Raji (cell line): Measurements from ENCODE around the gene EXOG.

Experiments used
- POLR2A ChIP-seq: IDR thresholded peaks from 2 replicates; pipeline ENCODE4 v1.6.1; 2011; ENCODE audit warnings: low read depth, low read length, control low read depth; ENCODE audit not compliant: insufficient read depth

EXOG gene

GRCh38 chr3:38482951-38483350 is 13.2 kb upstream of the EXOG start:
- no peak for TF ChIP-seq POLR2A

- no peak for TF ChIP-seq POLR2A
Measured at GRCh38 chr3:38487323-38487722, 8.8 kb upstream of the EXOG start.

DNA sequence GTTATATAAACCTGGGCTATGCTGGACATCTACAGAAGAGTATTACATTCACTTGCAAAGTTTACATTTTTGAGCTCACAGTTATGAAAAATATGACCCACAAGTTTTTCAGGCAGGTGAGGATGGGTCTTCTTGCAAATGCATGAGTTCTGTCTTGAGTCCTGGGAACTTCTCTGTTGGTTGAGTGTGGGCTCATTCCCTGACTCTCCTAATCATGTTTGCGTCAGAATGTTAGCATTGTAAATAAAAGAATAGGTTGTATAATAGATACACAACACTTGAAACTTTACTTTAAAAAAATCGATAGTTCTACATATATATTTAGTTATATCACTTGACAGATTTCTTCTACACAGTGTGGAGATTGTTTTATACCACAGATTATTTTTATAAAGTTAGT is 7.2 kb upstream of the EXOG start:
- no peak for TF ChIP-seq POLR2A

- no peak for TF ChIP-seq POLR2A
Measured at GRCh38 chr3:38489766-38490165, 6.4 kb upstream of the EXOG start.

DNA sequence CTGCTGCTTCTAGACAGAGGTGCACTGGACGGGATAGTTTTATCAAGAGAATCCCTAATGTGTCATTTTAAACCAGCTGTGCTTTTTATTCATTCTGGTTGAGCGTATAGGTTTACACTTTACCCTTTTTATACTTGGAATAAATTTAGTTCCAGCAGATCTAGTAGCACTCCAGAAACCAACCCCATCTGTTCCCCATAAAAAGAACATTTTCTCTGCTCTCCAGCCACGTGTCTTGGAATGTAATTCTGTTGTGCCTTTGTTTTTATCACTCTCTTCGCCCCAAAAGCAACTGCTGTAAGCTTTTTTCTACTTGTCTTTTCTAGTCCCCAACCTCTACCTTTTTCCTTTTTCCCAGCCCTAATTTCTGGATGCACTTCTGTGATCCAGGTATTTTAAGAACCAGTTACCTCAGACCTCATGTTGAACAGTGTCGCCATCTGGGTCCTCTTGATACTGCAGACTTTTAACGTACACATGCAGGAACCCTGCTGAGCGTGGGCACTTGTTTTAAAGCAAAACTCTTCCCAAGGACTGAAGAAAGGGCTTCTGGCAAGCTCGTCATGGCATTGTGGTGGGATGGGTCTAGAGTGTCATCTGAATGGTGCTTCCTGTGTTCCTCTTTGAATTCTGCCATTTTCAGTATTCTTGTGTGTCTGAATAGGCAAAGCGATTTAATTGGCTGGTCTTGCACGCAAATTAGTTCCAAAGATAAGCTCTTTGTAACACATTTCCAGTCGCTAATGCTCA is 5.7 kb upstream of the EXOG start:
- no peak for TF ChIP-seq POLR2A

- no peak for TF ChIP-seq POLR2A
Measured at GRCh38 chr3:38491215-38491614, 4.9 kb upstream of the EXOG start.

GRCh38 chr3:38493031-38493430 is 3.1 kb upstream of the EXOG start:
- TF ChIP-seq POLR2A = no peak

DNA sequence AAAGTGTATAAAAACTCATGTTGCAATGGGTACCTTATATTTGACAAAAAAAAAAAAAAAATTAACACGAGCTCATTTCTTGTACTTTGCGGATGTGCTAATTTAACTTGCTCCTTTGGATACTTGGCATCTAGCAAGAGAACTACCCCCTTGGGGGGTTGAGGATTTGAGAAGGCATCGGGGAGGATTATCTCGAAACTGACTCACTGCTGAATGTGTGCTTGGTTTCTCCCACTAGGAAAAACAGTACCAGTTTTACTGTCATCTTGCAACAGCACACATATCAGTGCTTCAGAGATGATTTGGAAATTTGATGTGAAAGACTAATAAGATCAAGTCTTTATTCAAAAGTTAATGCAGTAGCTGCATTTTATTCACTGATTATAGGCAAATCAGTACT is 891 bp downstream of the EXOG start:
- no peak for TF ChIP-seq POLR2A

- no peak for TF ChIP-seq POLR2A
Measured at GRCh38 chr3:38500688-38501417, 4.7 kb downstream of the EXOG start.

DNA sequence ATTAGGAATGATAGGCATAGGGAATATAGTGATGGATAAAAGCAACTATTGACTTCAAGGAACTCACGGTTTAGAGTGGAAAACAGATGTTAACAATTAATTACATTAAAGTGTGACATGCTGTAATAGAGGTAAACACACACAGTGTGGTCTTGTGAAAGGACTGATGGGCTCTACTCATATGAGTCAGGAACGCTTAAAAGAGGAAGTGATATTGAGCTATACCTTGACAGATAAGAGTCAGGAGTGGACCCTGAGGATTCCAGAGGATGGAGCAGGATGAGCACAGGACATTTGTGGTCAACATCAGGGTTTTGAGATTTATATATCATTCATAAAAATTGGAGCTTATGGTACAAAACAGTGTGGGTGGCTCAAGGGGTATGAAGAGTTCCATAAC is 11.0 kb downstream of the EXOG start:
- no peak for TF ChIP-seq POLR2A

DNA sequence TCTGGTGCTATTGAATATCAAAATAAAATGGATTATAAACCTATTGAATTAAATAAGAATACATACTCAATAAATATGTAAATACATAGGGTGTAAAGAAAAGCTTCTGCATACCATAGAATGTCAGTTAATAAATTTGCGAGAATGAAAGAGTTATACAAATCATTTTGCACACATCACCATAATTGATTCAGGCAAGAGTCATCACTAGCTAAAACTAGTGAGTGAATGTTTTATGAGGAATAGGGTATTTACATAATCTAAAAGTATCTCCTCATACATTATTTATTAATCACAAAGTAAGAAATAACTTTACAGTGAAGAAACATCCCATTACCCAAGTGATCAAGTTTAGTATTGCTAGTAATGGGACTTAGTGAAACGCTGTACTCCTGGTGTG is 13.6 kb downstream of the EXOG start:
- no peak for TF ChIP-seq POLR2A

- TF ChIP-seq POLR2A = no peak
Measured at GRCh38 chr3:38510631-38511030, 14.5 kb downstream of the EXOG start.

GRCh38 chr3:38511546-38511945 is 15.4 kb downstream of the EXOG start:
- TF ChIP-seq POLR2A = no peak

DNA sequence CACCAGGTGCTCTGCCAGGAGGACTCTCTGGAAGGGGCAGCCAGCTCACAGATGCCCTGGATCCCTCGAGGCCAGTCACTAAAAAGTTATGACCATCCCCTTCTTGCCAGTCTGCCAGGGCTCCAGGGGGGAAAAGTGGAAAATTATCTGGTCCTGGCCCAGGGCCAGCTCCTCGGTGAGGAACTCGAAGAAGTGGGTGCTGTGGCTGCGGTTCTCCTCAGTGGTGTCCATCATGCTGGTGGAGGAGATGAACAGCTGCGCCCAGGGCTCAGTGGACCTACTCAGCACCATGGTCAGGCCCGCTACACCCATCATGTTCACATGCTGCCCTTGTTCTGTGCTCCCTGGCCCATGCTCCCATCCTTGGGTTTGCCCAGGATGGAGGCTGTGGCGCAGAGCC is 19.2 kb downstream of the EXOG start:
- TF ChIP-seq POLR2A = no peak

- TF ChIP-seq POLR2A = no peak
Measured at GRCh38 chr3:38516669-38517068, 20.5 kb downstream of the EXOG start.

DNA sequence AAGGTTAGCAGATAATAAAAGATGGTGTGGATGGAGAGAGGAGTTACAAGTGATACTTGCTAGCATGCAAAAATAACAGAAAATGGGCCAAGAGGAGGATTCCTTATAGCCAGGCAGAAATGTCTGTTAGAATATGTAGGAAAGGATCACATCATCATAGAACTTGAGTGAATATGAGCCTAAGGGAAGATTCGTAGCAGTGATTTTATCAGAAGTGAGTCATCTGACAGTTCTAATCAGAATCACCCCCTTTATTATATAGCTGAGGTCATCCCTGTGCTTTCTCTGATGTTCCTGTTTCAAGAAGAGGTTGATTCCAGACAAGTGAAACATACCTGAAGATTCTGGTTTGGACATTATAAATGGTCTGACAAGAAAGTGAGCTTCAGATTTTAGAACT is 22.9 kb downstream of the EXOG start:
- no peak for TF ChIP-seq POLR2A

DNA sequence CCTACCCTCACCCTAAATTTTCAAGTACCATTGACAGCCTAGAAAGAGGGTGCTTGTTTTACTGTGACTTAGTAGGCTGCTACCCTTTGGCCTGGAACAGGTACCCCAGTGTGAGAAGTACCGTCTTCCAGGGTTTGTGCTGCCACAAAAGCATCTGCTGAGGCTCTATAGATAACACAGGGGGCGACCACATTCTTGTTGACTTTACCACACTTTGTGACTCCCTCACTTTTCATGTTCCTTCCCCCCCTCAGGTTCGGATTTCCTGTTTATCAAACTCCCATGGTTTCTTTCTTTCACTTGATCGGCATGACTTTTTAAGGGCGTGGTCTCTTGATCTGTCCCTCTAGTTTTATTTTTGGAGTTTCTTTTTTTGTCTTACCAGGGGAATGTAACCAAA is 23.5 kb downstream of the EXOG start:
- no peak for TF ChIP-seq POLR2A

DNA sequence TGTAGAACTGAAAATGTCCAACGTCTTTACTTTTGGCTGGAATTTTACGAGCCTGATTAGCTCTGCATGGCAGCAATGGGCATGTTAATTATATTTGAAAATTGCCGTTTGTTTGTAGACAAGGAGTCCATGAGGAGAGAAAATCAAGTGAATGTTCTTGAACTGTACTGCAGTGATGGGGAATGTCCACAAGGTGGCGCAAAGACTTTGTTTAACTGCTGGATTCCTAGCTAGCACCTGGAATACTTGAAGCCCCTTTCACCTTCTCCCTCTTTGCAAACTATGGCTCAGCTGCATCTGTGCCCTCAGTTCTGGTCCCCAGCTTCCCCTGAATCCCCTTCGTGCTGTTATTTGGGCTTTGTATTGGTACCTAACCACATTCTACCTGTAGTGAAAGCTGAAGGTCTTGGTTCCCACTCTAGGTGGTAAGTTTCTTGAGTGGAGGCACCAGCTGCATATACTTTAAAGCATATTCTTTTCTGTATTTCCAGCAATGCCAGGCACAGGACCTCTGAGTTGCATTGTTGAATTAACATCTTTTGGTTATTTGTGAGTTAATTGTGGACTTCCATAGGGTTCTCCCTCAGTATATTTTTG is 25.3 kb downstream of the EXOG start:
- no peak for TF ChIP-seq POLR2A
